RKO (cell line): ENCODE measurements around the gene ZNF436.
"Not testable (repeated sequence)": the region's sequence is repeated elsewhere in the genome, so short reads cannot be mapped to it uniquely, and the experiment has no call there.

ENCODE experiments used
- DNase-seq: peaks from one replicate; pipeline ENCODE4 v3.0.0-alpha.2; 2016; ENCODE audit warnings: low spot score

ZNF436 gene

DNA sequence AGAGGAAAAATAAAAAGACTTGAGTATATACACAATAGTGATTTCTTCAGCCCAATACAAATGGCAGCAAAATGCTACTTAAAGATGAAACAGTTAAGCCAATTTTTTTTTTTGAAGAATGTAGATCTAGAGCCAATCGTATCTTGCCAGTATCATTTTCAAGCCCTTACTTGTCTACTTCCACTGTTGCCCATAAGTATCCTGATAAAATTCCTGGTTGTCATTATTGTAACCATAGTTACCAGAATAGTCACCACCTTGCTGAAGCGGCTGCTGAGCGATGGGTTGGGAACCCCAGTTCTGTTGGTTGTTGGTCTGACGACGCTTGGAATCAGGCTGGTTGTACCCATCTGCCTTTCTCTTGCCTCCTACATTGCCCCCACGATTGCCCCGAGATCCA is 59.4 kb downstream of the ZNF436 start:
- not testable (repeated sequence) for DNase-seq
